ENCODE measurements around the gene NCAPD3. TPM values are rescaled to one million over a fixed set of nuclear protein-coding genes. Genes with fewer than 3 reads are reported as not detected.

Gene NCAPD3
- total and polyA plus RNA-seq, 2 of the 13 experiments (the other 11 are each of a cell fraction or from before 2014, with no cell fraction given) = 20.7 to 25.6 TPM

DNA sequence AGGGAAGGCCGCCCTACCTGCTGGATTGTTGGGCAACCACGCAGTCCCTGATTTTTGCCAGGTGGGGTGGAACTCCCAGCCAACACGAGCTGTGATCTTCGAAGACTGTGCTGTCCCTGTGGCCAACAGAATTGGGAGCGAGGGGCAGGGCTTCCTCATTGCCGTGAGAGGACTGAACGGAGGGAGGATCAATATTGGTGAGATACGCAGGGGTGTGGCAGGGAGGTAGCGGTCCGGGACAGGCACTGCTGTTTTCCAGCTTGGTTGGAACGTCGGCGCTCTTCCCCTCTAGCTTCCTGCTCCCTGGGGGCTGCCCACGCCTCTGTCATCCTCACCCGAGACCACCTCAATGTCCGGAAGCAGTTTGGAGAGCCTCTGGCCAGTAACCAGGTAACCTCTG lies 37.2 kb upstream of the NCAPD3 start (continued):
- TF ChIP-seq, protein P1, sequence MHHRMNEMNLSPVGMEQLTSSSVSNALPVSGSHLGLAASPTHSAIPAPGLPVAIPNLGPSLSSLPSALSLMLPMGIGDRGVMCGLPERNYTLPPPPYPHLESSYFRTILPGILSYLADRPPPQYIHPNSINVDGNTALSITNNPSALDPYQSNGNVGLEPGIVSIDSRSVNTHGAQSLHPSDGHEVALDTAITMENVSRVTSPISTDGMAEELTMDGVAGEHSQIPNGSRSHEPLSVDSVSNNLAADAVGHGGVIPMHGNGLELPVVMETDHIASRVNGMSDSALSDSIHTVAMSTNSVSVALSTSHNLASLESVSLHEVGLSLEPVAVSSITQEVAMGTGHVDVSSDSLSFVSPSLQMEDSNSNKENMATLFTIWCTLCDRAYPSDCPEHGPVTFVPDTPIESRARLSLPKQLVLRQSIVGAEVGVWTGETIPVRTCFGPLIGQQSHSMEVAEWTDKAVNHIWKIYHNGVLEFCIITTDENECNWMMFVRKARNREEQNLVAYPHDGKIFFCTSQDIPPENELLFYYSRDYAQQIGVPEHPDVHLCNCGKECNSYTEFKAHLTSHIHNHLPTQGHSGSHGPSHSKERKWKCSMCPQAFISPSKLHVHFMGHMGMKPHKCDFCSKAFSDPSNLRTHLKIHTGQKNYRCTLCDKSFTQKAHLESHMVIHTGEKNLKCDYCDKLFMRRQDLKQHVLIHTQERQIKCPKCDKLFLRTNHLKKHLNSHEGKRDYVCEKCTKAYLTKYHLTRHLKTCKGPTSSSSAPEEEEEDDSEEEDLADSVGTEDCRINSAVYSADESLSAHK (CRISPR knock-in tag; IDR thresholded peaks at IDR 0.05; ENCODE audit: borderline replicate concordance) = no peak
- no peak for TF ChIP-seq ZNF569 (CRISPR knock-in tag; IDR thresholded peaks at IDR 0.05; ENCODE audit: borderline replicate concordance)
- TF ChIP-seq, protein P2, sequence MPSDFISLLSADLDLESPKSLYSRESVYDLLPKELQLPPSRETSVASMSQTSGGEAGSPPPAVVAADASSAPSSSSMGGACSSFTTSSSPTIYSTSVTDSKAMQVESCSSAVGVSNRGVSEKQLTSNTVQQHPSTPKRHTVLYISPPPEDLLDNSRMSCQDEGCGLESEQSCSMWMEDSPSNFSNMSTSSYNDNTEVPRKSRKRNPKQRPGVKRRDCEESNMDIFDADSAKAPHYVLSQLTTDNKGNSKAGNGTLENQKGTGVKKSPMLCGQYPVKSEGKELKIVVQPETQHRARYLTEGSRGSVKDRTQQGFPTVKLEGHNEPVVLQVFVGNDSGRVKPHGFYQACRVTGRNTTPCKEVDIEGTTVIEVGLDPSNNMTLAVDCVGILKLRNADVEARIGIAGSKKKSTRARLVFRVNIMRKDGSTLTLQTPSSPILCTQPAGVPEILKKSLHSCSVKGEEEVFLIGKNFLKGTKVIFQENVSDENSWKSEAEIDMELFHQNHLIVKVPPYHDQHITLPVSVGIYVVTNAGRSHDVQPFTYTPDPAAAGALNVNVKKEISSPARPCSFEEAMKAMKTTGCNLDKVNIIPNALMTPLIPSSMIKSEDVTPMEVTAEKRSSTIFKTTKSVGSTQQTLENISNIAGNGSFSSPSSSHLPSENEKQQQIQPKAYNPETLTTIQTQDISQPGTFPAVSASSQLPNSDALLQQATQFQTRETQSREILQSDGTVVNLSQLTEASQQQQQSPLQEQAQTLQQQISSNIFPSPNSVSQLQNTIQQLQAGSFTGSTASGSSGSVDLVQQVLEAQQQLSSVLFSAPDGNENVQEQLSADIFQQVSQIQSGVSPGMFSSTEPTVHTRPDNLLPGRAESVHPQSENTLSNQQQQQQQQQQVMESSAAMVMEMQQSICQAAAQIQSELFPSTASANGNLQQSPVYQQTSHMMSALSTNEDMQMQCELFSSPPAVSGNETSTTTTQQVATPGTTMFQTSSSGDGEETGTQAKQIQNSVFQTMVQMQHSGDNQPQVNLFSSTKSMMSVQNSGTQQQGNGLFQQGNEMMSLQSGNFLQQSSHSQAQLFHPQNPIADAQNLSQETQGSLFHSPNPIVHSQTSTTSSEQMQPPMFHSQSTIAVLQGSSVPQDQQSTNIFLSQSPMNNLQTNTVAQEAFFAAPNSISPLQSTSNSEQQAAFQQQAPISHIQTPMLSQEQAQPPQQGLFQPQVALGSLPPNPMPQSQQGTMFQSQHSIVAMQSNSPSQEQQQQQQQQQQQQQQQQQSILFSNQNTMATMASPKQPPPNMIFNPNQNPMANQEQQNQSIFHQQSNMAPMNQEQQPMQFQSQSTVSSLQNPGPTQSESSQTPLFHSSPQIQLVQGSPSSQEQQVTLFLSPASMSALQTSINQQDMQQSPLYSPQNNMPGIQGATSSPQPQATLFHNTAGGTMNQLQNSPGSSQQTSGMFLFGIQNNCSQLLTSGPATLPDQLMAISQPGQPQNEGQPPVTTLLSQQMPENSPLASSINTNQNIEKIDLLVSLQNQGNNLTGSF (CRISPR knock-in tag; IDR thresholded peaks at IDR 0.05) = no peak
- TF ChIP-seq ZNF282 (IDR thresholded peaks at IDR 0.05; ENCODE audit: partially characterized antibody) = no peak
- TF ChIP-seq, protein P3, sequence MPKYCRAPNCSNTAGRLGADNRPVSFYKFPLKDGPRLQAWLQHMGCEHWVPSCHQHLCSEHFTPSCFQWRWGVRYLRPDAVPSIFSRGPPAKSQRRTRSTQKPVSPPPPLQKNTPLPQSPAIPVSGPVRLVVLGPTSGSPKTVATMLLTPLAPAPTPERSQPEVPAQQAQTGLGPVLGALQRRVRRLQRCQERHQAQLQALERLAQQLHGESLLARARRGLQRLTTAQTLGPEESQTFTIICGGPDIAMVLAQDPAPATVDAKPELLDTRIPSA (CRISPR knock-in tag; IDR thresholded peaks at IDR 0.05; ENCODE audit: borderline replicate concordance) = no peak
